ENCODE results near the gene PPP2R2C.

- TF ChIP-seq CTCF (IDR thresholded peaks at IDR 0.05), result no peak
- TF ChIP-seq POLR2A (IDR thresholded peaks at IDR 0.05), result no peak
- no peak for TF ChIP-seq EP300 (IDR thresholded peaks at IDR 0.05)
Measured at GRCh38 chr4:6342530-6343293, 129.7 kb downstream of the PPP2R2C start.
